Measurements from ENCODE around the gene KCNQ1.

KCNQ1 gene

GRCh38 chr11:2708151-2708581 lies 263.4 kb downstream of the KCNQ1 start:
- Histone ChIP-seq H3K4me3 (ENCODE audit: low read depth, low read length) (no peak overlapping the region), H3K36me3 (no peaks in the 10 kb centered on the region), H3K9me3 (ENCODE audit: severe bottlenecking) (no peaks in the 10 kb centered on the region), H3K27me3 (ENCODE audit: insufficient read depth, low read depth, severe bottlenecking) (no peaks in the 10 kb centered on the region), H3K27ac (no peak overlapping the region)
- no peak for DNase-seq
- no peak for TF ChIP-seq CTCF (IDR thresholded peaks at IDR 0.05; ENCODE audit: low read depth, low read length)

GRCh38 chr11:2708757-2709281 lies 264.0 kb downstream of the KCNQ1 start:
- TF ChIP-seq CTCF (IDR thresholded peaks at IDR 0.05; ENCODE audit: low read depth, low read length) = no peak
- Histone ChIP-seq H3K36me3 (no peaks in the 10 kb centered on the region), H3K9me3 (ENCODE audit: severe bottlenecking) (no peaks in the 10 kb centered on the region), H3K27ac (no peak overlapping the region), H3K27me3 (ENCODE audit: insufficient read depth, low read depth, severe bottlenecking) (no peaks in the 10 kb centered on the region), H3K4me3 (ENCODE audit: low read depth, low read length) (no peak overlapping the region)
- DNase-seq = no peak

- Histone ChIP-seq H3K27me3 (ENCODE audit: insufficient read depth, low read depth, severe bottlenecking) (no peaks in the 10 kb centered on the region), H3K9me3 (ENCODE audit: severe bottlenecking) (no peaks in the 10 kb centered on the region), H3K36me3 (no peaks in the 10 kb centered on the region), H3K4me3 (ENCODE audit: low read depth, low read length) (no peak overlapping the region), H3K27ac (no peak overlapping the region)
- no peak for TF ChIP-seq CTCF (IDR thresholded peaks at IDR 0.05; ENCODE audit: low read depth, low read length)
- DNase-seq = no peak
These were observed 264.6 kb downstream of the KCNQ1 start for GRCh38 chr11:2709429-2709828.

- no peak for DNase-seq
- Histone ChIP-seq H3K9me3 (ENCODE audit: severe bottlenecking) (no peaks in the 10 kb centered on the region), H3K4me3 (ENCODE audit: low read depth, low read length) (no peak overlapping the region), H3K27me3 (ENCODE audit: insufficient read depth, low read depth, severe bottlenecking) (no peaks in the 10 kb centered on the region), H3K36me3 (no peaks in the 10 kb centered on the region), H3K27ac (no peak overlapping the region)
- TF ChIP-seq CTCF (IDR thresholded peaks at IDR 0.05; ENCODE audit: low read depth, low read length) = no peak
These were observed 266.4 kb downstream of the KCNQ1 start for GRCh38 chr11:2711161-2711560.

- H3K36me3 ChIP-seq = no peaks in the 10 kb centered on the region
- no peak overlapping the region for H3K27ac ChIP-seq
- H3K4me3 ChIP-seq (ENCODE audit: low read depth, low read length) = no peak overlapping the region
- DNase-seq = no peak
- no peaks in the 10 kb centered on the region for H3K9me3 ChIP-seq (ENCODE audit: severe bottlenecking)
- H3K27me3 ChIP-seq (ENCODE audit: insufficient read depth, low read depth, severe bottlenecking) = no peaks in the 10 kb centered on the region
- no peak for TF ChIP-seq CTCF (IDR thresholded peaks at IDR 0.05; ENCODE audit: low read depth, low read length)
These were observed 268.3 kb downstream of the KCNQ1 start for GRCh38 chr11:2713094-2713493.
